Measurements from ENCODE around the gene LYZL1. TPM values are rescaled to one million over a fixed set of nuclear protein-coding genes. Genes with fewer than 3 reads are reported as not detected.

Gene LYZL1
- total RNA-seq, 1 experiment from 2014 or later: not detected

- Histone ChIP-seq H3K36me3 (ENCODE audit: control insufficient read depth in 1 of 2, insufficient read depth in 2 of 2, low read length in 2 of 2) (no peaks in the 10 kb centered on the region), H3K9ac (ENCODE audit: low read length) (no peak overlapping the region), H3K4me3 (replicated peaks in 1 of 2; ENCODE audit: low read depth in 1 of 2, low read length in 2 of 2) (no peak overlapping the region), H3K27me3 (ENCODE audit: insufficient read depth, low read length) (no peaks in the 10 kb centered on the region), H3K9me2 (ENCODE audit: insufficient read depth) (no peaks in the 10 kb centered on the region), H4K20me1 (ENCODE audit: insufficient read depth) (no peaks in the 10 kb centered on the region), H3K9me3 (ENCODE audit: control insufficient read depth in 1 of 2, insufficient read depth in 1 of 2, low read depth in 1 of 2, low read length in 2 of 2) (no peaks in the 10 kb centered on the region), H2AFZ (ENCODE audit: low read depth, low read length, poor library complexity, severe bottlenecking) (no peak overlapping the region), H3K79me2 (ENCODE audit: insufficient read depth, low read length) (no peaks in the 10 kb centered on the region), H3K27ac (ENCODE audit: low read depth, low read length) (no peak overlapping the region), H3K4me1 (ENCODE audit: control insufficient read depth in 1 of 2, insufficient read depth in 2 of 2, low read length in 2 of 2) (no peaks in the 10 kb centered on the region), H3K4me2 (ENCODE audit: low read length) (no peak overlapping the region)
- RAD21 ChIA-PET (ENCODE audit: low non-redundant PET in 1 of 2, low total read pairs in 2 of 2, uncharacterized antibody in 2 of 2, unreplicated experiment in 2 of 2): no interaction called here
- intact Hi-C loops (cut with micrococcal nuclease): loop anchor here (5.0 kb wide), 1 partner anchor 581 kb away; no protein-coding TSS in a partner anchor
- ATAC-seq (no peak), DNase-seq (ENCODE audit: low read depth, low spot score) (no peak)
- no TSS peak for BruUV-seq (replicated peaks)
- CTCF ChIA-PET: interaction anchor here (1.0 to 1.6 kb wide), 2 partner anchors 33 to 579 kb away, joined by 3 read pairs; no protein-coding TSS in a partner anchor
- TF ChIP-seq FOSL1 (IDR thresholded peaks at IDR 0.05; ENCODE audit: low read depth): no peak
- no peak for TF ChIP-seq CBX3 (IDR thresholded peaks at IDR 0.05; ENCODE audit: low read depth)
- TF ChIP-seq, protein P1, sequence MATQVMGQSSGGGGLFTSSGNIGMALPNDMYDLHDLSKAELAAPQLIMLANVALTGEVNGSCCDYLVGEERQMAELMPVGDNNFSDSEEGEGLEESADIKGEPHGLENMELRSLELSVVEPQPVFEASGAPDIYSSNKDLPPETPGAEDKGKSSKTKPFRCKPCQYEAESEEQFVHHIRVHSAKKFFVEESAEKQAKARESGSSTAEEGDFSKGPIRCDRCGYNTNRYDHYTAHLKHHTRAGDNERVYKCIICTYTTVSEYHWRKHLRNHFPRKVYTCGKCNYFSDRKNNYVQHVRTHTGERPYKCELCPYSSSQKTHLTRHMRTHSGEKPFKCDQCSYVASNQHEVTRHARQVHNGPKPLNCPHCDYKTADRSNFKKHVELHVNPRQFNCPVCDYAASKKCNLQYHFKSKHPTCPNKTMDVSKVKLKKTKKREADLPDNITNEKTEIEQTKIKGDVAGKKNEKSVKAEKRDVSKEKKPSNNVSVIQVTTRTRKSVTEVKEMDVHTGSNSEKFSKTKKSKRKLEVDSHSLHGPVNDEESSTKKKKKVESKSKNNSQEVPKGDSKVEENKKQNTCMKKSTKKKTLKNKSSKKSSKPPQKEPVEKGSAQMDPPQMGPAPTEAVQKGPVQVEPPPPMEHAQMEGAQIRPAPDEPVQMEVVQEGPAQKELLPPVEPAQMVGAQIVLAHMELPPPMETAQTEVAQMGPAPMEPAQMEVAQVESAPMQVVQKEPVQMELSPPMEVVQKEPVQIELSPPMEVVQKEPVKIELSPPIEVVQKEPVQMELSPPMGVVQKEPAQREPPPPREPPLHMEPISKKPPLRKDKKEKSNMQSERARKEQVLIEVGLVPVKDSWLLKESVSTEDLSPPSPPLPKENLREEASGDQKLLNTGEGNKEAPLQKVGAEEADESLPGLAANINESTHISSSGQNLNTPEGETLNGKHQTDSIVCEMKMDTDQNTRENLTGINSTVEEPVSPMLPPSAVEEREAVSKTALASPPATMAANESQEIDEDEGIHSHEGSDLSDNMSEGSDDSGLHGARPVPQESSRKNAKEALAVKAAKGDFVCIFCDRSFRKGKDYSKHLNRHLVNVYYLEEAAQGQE (IDR thresholded peaks at IDR 0.05; ENCODE audit: low read depth): no peak
- TF ChIP-seq YY1 (IDR thresholded peaks at IDR 0.05; ENCODE audit: extremely low read depth, insufficient replicate concordance, low read depth, low read length): no peak
- no peak for TF ChIP-seq EZH2phosphoT487 (IDR thresholded peaks at IDR 0.05; ENCODE audit: borderline replicate concordance)
- TF ChIP-seq, protein P2, sequence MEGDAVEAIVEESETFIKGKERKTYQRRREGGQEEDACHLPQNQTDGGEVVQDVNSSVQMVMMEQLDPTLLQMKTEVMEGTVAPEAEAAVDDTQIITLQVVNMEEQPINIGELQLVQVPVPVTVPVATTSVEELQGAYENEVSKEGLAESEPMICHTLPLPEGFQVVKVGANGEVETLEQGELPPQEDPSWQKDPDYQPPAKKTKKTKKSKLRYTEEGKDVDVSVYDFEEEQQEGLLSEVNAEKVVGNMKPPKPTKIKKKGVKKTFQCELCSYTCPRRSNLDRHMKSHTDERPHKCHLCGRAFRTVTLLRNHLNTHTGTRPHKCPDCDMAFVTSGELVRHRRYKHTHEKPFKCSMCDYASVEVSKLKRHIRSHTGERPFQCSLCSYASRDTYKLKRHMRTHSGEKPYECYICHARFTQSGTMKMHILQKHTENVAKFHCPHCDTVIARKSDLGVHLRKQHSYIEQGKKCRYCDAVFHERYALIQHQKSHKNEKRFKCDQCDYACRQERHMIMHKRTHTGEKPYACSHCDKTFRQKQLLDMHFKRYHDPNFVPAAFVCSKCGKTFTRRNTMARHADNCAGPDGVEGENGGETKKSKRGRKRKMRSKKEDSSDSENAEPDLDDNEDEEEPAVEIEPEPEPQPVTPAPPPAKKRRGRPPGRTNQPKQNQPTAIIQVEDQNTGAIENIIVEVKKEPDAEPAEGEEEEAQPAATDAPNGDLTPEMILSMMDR (IDR thresholded peaks at IDR 0.05 in 2 of 3, conservative IDR thresholded peaks at IDR 0.05 in 1 of 3; ENCODE audit: borderline replicate concordance in 1 of 3, insufficient read depth in 1 of 3, low read depth in 2 of 3, low read length in 2 of 3): no peak
- TF ChIP-seq, protein P3, sequence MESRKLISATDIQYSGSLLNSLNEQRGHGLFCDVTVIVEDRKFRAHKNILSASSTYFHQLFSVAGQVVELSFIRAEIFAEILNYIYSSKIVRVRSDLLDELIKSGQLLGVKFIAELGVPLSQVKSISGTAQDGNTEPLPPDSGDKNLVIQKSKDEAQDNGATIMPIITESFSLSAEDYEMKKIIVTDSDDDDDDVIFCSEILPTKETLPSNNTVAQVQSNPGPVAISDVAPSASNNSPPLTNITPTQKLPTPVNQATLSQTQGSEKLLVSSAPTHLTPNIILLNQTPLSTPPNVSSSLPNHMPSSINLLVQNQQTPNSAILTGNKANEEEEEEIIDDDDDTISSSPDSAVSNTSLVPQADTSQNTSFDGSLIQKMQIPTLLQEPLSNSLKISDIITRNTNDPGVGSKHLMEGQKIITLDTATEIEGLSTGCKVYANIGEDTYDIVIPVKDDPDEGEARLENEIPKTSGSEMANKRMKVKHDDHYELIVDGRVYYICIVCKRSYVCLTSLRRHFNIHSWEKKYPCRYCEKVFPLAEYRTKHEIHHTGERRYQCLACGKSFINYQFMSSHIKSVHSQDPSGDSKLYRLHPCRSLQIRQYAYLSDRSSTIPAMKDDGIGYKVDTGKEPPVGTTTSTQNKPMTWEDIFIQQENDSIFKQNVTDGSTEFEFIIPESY (IDR thresholded peaks at IDR 0.05; ENCODE audit: extremely low read depth, insufficient replicate concordance, low read length): no peak
- TF ChIP-seq ATF3 (IDR thresholded peaks at IDR 0.05): no peak
- no peak for TF ChIP-seq POLR2A (IDR thresholded peaks at IDR 0.05; ENCODE audit: borderline replicate concordance, extremely low read depth, insufficient read depth, insufficient read length)
- TF ChIP-seq SRF (IDR thresholded peaks at IDR 0.05; ENCODE audit: low read depth): no peak
- TF ChIP-seq EZH2 (IDR thresholded peaks at IDR 0.05): no peak
- TF ChIP-seq POLR2AphosphoS5 (IDR thresholded peaks at IDR 0.05; ENCODE audit: low read depth, low read length): no peak
- no peak for TF ChIP-seq ELF1 (IDR thresholded peaks at IDR 0.05; ENCODE audit: borderline replicate concordance, low read depth)
- TF ChIP-seq TCF7L2 (IDR thresholded peaks at IDR 0.05; ENCODE audit: borderline replicate concordance, extremely low read depth, insufficient read depth, insufficient read length): no peak
- no peak for TF ChIP-seq SIN3A (IDR thresholded peaks at IDR 0.05; ENCODE audit: low read depth)
- TF ChIP-seq ZFX (IDR thresholded peaks at IDR 0.05): no peak
- no peak for TF ChIP-seq CEBPB (IDR thresholded peaks at IDR 0.05; ENCODE audit: low read depth)
- POLR2A ChIA-PET: no interaction called here
Observed at GRCh38 chr10:29243066-29243465, 45.8 kb upstream of the LYZL1 start.
